Gastroesophageal sphincter (tissue), 4 donors: Measurements from ENCODE around the gene APBA2. TPM values are rescaled to one million over a fixed set of nuclear protein-coding genes. Genes with fewer than 3 reads are reported as not detected.

Source experiments
- ATAC-seq: fragments of 150-250 bp; one replicate; pipeline ENCODE4 v1.9.1; 2016; ENCODE audit warnings: mild to moderate bottlenecking, moderate library complexity
- H3K27ac ChIP-seq, 4 donors: fragments of 200-600 bp; sonication (generic) in 3 of 4; 1 replicate in 3 of 4; 2 replicates in 1 of 4; pipeline ENCODE4 v1.5.1; 2016 to 2019
- H3K27me3 ChIP-seq: fragments of 200-600 bp; sonication (generic); one replicate; pipeline ENCODE4 v1.5.1; 2019
- H3K36me3 ChIP-seq, 2 donors: fragments of 200-600 bp; sonication (generic); one replicate each; pipeline ENCODE4 v1.5.1; 2019; ENCODE audit warnings: control low read depth in 1 of 2
- H3K4me1 ChIP-seq, 3 donors: fragments of 200-600 bp; sonication (generic); 1 replicate in 2 of 3; 2 replicates in 1 of 3; pipeline ENCODE4 v1.5.1; 2016 to 2019; ENCODE audit warnings: control low read depth in 2 of 3
- H3K4me3 ChIP-seq, 2 donors: fragments of 200-600 bp; sonication (generic); one replicate each; pipeline ENCODE4 v1.5.1; 2019; ENCODE audit warnings: mild to moderate bottlenecking in 1 of 2, moderate library complexity in 1 of 2
- H3K9me3 ChIP-seq, 3 donors: fragments of 200-600 bp; sonication (generic); one replicate each; pipeline ENCODE4 v1.5.1; 2017 to 2019; ENCODE audit warnings: control low read depth in 2 of 3
- EP300 ChIP-seq: sonication (generic); formaldehyde crosslinking; IDR thresholded peaks from one replicate; pipeline ENCODE4 v1.6.1; 2017; ENCODE audit warnings: antibody characterized with exemption, mild to moderate bottlenecking
- POLR2A ChIP-seq, 2 donors: fragments of 450-650 bp; IDR thresholded peaks; one replicate each; pipeline ENCODE4 v1.6.1; 2017; ENCODE audit warnings: antibody characterized with exemption in 2 of 2, mild to moderate bottlenecking in 2 of 2, moderate library complexity in 1 of 2
- POLR2AphosphoS5 ChIP-seq: sonication (generic); formaldehyde crosslinking; IDR thresholded peaks from one replicate; pipeline ENCODE4 v1.6.1; 2017; ENCODE audit warnings: antibody characterized with exemption
- WGBS, 2 donors: methylation state at CpG; one replicate each; pipeline ENCODE4 v1.1.5; 2018; ENCODE audit warnings: low coverage in 1 of 2; 5-methylcytosine and 5-hydroxymethylcytosine counted together
- total RNA-seq, 4 donors: library from RNA; depleted of rRNA; stranded (reverse); fragments of >200 nt; gene quantifications; one replicate each; pipeline ENCODE4 v1.1.0, GENCODE V29; 2016
- TF ChIP-seq, protein P1 (sequence below), 4 experiments: fragments of 200-600 bp in 2 of 4; fragments of 450-650 bp in 2 of 4; sonication (generic) in 1 of 4; IDR thresholded peaks; one replicate each; pipeline ENCODE4 v1.5.1; 2017 to 2019; ENCODE audit warnings: antibody characterized with exemption in 4 of 4, mild to moderate bottlenecking in 2 of 4, moderate library complexity in 2 of 4

Gene APBA2
- total RNA-seq, 4 donors from 2014 or later, result 3.1 to 14.9 (median 4.2) TPM

DNA sequence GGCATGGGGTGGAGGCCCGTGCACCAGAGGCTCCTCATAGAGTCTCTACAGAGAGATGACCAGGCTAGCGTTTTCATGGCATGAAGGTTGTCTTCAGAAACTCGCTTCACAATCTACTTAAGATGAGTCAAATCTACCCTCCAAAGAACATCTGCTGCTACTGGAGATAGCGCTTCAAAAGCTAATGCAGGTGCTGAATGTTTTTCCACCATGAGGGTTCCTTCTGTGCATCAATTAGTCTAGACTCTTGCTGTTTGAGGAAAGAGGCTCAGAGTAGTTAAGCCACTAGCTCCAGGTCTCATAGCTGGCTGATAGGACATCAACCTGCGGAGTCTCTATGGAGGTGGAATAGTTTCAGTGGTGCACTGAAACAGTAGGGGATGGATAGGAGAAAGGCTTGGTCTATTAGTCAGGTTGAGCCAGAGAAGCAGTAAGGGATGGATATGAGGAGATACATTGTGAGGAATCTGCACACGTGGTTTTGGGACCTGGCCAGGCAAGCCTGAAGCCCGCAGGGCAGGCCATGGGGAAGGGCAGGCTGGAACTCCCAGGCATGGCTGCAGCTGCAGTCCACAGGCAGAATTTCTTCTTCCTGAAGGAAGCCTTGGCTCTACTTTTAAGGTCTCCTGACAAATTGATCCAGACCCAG, 117.5 kb downstream of the APBA2 start:
- 100% methylated on average over 4 of the region's 7 CpGs for WGBS, 2 donors
- no peaks in the 10 kb centered on the region for H3K4me1 ChIP-seq
- no peaks in the 10 kb centered on the region for H3K27me3 ChIP-seq
- H3K4me3 ChIP-seq, result no peak overlapping the region
- no peaks in the 10 kb centered on the region for H3K9me3 ChIP-seq
- TF ChIP-seq EP300, result no peak
- no peak for TF ChIP-seq POLR2AphosphoS5
- TF ChIP-seq, protein P1, sequence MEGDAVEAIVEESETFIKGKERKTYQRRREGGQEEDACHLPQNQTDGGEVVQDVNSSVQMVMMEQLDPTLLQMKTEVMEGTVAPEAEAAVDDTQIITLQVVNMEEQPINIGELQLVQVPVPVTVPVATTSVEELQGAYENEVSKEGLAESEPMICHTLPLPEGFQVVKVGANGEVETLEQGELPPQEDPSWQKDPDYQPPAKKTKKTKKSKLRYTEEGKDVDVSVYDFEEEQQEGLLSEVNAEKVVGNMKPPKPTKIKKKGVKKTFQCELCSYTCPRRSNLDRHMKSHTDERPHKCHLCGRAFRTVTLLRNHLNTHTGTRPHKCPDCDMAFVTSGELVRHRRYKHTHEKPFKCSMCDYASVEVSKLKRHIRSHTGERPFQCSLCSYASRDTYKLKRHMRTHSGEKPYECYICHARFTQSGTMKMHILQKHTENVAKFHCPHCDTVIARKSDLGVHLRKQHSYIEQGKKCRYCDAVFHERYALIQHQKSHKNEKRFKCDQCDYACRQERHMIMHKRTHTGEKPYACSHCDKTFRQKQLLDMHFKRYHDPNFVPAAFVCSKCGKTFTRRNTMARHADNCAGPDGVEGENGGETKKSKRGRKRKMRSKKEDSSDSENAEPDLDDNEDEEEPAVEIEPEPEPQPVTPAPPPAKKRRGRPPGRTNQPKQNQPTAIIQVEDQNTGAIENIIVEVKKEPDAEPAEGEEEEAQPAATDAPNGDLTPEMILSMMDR (IDR thresholded peaks at IDR 0.05), result no peak
- TF ChIP-seq POLR2A (IDR thresholded peaks at IDR 0.05), result no peak
- no peak for ATAC-seq
- no peak overlapping the region for H3K27ac ChIP-seq
- no peaks in the 10 kb centered on the region for H3K36me3 ChIP-seq

DNA sequence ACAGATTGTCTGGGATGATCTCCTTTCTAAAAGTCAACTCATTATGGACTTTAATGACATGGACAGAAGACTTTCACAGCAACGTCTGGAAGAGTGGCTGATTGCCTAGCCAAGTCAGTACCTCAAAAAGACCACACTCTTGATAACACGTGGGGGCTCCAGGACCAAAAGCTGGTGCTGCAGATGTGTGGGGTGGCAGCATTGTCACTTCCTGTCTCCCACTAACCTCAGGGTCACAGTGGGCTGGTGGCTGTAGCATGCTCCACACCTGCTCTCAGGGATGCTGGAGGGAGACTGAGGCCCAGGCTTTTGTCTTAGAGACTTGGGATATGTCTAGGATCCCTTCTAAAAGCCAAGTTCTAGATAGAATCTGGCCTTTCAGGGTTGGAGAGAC, 118.1 kb downstream of the APBA2 start:
- Histone ChIP-seq H3K36me3 (no peaks in the 10 kb centered on the region), H3K4me3 (no peak overlapping the region), H3K4me1 (peaks cover 0 to 3% (median 0%) of the 10 kb centered on the region in 3 donors), H3K27me3 (no peaks in the 10 kb centered on the region), H3K9me3 (no peaks in the 10 kb centered on the region), H3K27ac (no peak overlapping the region)
- ATAC-seq, result no peak
- WGBS, 2 donors, result 57% methylated on average over 1 of the region's 2 CpGs; no CpG with 5 or more reads in 1 of the 2 donors
- TF ChIP-seq POLR2A (IDR thresholded peaks at IDR 0.05) (no peak), EP300 (no peak), POLR2AphosphoS5 (no peak)

DNA sequence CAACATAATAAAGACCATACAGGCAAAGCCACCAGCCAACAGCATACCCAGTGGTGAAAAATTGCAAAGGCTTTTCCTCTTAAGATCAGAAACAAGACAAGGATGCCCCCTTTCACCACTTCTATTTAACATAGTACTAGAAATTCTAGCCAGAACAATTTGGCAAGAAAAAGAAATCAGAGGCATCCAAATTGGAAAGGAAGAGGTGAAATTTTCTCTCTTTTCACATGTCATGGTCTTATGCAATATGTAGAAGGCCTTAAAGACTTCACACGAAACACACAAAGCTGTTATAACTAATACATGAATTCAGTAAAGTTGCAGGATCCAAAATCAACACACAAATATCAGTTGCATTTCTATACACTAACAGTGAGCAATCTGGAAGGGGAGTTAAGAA, 120.2 kb downstream of the APBA2 start:
- Histone ChIP-seq H3K4me3 (no peak overlapping the region), H3K27ac (no peak overlapping the region), H3K27me3 (no peaks in the 10 kb centered on the region), H3K36me3 (no peaks in the 10 kb centered on the region), H3K4me1 (peaks cover 0 to 11% (median 0%) of the 10 kb centered on the region in 3 donors), H3K9me3 (no peaks in the 10 kb centered on the region)
- WGBS, 2 donors, result 100% methylated on average over 1 of the region's 1 CpG
- no peak for ATAC-seq
- no peak for TF ChIP-seq POLR2AphosphoS5

DNA sequence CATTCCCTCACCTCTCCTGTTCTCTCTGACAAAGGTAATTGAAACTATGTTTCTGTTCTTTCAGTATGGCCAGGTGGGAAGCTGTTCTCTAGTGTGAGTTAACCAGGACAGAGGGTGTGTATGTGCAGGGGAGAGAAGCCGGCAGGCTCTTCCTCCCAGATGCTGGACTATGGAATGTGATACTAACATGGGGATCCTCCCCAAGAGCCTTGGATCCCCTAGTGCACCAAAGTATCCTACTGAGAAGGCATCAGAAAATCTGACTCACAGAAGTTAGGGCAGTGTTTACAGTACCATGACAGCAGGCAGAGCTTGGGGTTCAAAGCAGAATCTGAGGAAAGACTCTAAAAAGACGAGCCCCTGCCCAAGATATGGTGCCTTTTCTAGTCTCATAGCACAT, 123.1 kb downstream of the APBA2 start:
- Histone ChIP-seq H3K27me3 (no peaks in the 10 kb centered on the region), H3K4me1 (peaks cover 0 to 11% (median 0%) of the 10 kb centered on the region in 3 donors), H3K27ac (no peak overlapping the region), H3K4me3 (no peak overlapping the region), H3K9me3 (no peaks in the 10 kb centered on the region), H3K36me3 (no peaks in the 10 kb centered on the region)
- no peak for ATAC-seq
- no peak for TF ChIP-seq EP300
- no peak for TF ChIP-seq POLR2A (IDR thresholded peaks at IDR 0.05)
- no peak for TF ChIP-seq POLR2AphosphoS5
- TF ChIP-seq, protein P1 (IDR thresholded peaks at IDR 0.05), result no peak
- 27 to 30% methylated on average over 2 of the region's 2 CpGs for WGBS, 2 donors

DNA sequence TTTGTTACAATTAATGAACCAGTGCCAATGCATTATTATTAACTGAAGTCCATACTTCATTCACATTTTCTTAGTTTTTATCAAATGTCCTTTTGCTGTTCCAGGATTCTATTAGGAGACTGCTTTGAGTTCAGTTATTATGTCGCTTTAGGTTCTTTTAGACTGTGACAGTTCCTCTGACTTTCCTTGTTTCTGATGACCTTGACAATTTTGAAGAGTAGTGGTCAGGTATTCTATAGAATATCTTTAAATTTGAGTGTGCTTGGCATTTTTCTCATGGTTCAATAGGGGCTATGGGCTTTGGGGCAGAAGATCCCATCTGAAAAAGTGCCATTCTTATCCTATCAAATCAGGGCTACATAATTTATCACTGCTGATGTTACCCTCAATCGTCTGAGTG, 126.3 kb downstream of the APBA2 start:
- Histone ChIP-seq H3K9me3 (no peaks in the 10 kb centered on the region), H3K4me1 (peaks cover 0 to 11% (median 0%) of the 10 kb centered on the region in 3 donors), H3K27ac (no peak overlapping the region), H3K36me3 (no peaks in the 10 kb centered on the region), H3K27me3 (no peaks in the 10 kb centered on the region), H3K4me3 (no peak overlapping the region)
- ATAC-seq, result no peak
- 72 to 75% methylated on average over 1 to 2 of the region's 2 CpGs for WGBS, 2 donors
- TF ChIP-seq POLR2AphosphoS5 (no peak), EP300 (no peak), POLR2A (IDR thresholded peaks at IDR 0.05) (no peak)
- TF ChIP-seq, protein P1 (IDR thresholded peaks at IDR 0.05), result no peak

DNA sequence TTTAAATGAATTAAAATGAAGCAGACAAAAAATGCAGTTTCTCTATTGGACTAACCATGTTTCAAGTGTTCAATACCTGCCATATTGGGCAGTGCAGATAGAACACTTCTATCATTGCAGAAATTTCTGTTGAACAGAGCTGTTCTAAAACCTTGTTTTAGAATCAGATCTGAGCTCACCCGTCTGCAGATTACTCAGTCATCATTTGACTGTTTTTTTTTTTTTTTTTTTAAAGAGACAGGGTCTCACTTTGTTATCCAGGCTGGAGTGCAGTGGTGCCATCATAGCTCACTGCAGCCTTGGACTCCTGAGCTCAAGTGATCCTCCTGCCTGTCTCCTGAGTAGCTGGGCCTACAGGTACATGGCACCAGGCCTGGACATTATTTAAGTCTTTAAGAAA, 128.7 kb downstream of the APBA2 start:
- Histone ChIP-seq H3K4me1 (peaks cover 0 to 1% (median 0%) of the 10 kb centered on the region in 3 donors), H3K4me3 (no peak overlapping the region), H3K27ac (no peak overlapping the region), H3K27me3 (no peaks in the 10 kb centered on the region), H3K36me3 (no peaks in the 10 kb centered on the region), H3K9me3 (no peaks in the 10 kb centered on the region)
- TF ChIP-seq POLR2A (IDR thresholded peaks at IDR 0.05), result no peak
- TF ChIP-seq POLR2AphosphoS5, result no peak
- TF ChIP-seq, protein P1 (IDR thresholded peaks at IDR 0.05), result no peak
- TF ChIP-seq EP300, result no peak
- 22 to 24% methylated on average over 1 of the region's 1 CpG for WGBS, 2 donors
- ATAC-seq, result no peak
